Measurements from ENCODE around the gene PDE4D. TPM values are rescaled to one million over a fixed set of nuclear protein-coding genes. Genes with fewer than 3 reads are reported as not detected.

PDE4D gene
- total and polyA plus RNA-seq, 2 of the 4 experiments (the other 2 are of a cell fraction) = 1.4 to 7.9 TPM

GRCh38 chr5:59755476-59755875 lies 138.1 kb downstream of the PDE4D start:
- H3K56ac ChIP-seq (ENCODE audit: extremely low read depth, insufficient read depth, low read length) = no peak overlapping the region
- no peak overlapping the region for H2AK9ac ChIP-seq (replicated peaks; ENCODE audit: low read depth, low read length, poor library complexity)
- no peak overlapping the region for H4K8ac ChIP-seq (ENCODE audit: low read depth in 2 of 2, low read length in 2 of 2)
- no peak overlapping the region for H3K27ac ChIP-seq (ENCODE audit: insufficient read depth, low read length)
- in situ Hi-C loops (cut with MboI; ENCODE audit: low sequenced_read_pairs) = no loop called here
- ChIA-PET CTCF (no interaction called here), POLR2A (ENCODE audit: unreplicated experiment) (no interaction called here)
- H2AK5ac ChIP-seq (ENCODE audit: low read depth, low read length) = no peak overlapping the region
- H2BK15ac ChIP-seq (ENCODE audit: low read depth, low read length) = no peak overlapping the region
- no peaks in the 10 kb centered on the region for H3K27me3 ChIP-seq (ENCODE audit: control insufficient read depth, insufficient read depth, low read length)
- H2BK5ac ChIP-seq (ENCODE audit: low read depth, low read length, poor library complexity, severe bottlenecking) = no peak overlapping the region
- no peak overlapping the region for H3K4me3 ChIP-seq (ENCODE audit: insufficient read depth, low read depth, low read length)
- no peak overlapping the region for H3K9ac ChIP-seq (ENCODE audit: low read depth, low read length)
- no peaks in the 10 kb centered on the region for H3K79me1 ChIP-seq (ENCODE audit: low read depth in 1 of 2, low read length in 2 of 2)
- H3K18ac ChIP-seq (ENCODE audit: low read depth, low read length) = no peak overlapping the region
- H3K36me3 ChIP-seq (ENCODE audit: control insufficient read depth, insufficient read depth, low read length) = no peaks in the 10 kb centered on the region
- H3K9me1 ChIP-seq (ENCODE audit: insufficient read depth, low read length) = no peaks in the 10 kb centered on the region
- H4K20me1 ChIP-seq (ENCODE audit: insufficient read depth, low read length) = no peaks in the 10 kb centered on the region
- no peak overlapping the region for H2AFZ ChIP-seq (replicated peaks; ENCODE audit: low read length, poor library complexity)
- no peaks in the 10 kb centered on the region for H3K9me3 ChIP-seq (ENCODE audit: control insufficient read depth, insufficient read depth, low read length)
- H3K4ac ChIP-seq (ENCODE audit: low read depth, low read length) = no peak overlapping the region
- H3K4me2 ChIP-seq (ENCODE audit: low read depth, low read length) = no peak overlapping the region
- H4K5ac ChIP-seq (ENCODE audit: low read depth, low read length) = no peak overlapping the region
- DNase-seq (no peak), ATAC-seq (ENCODE audit: low read depth) (no peak)
- H2BK20ac ChIP-seq (ENCODE audit: low read depth, low read length) = no peak overlapping the region
- intact Hi-C loops (cut with micrococcal nuclease) = no loop called here
- H4K91ac ChIP-seq (ENCODE audit: insufficient read depth, low read depth, low read length) = no peak overlapping the region
- dilution Hi-C loops (cut with HindIII; ENCODE audit: low sequenced_read_pairs, unreplicated experiment) = no loop called here
- H3K4me1 ChIP-seq (ENCODE audit: control insufficient read depth, insufficient read depth, low read length) = no peaks in the 10 kb centered on the region
- H3K14ac ChIP-seq (replicated peaks; ENCODE audit: low read depth, low read length) = no peak overlapping the region
- no peak overlapping the region for H3K23ac ChIP-seq (ENCODE audit: low read depth, low read length)
- TF ChIP-seq, protein P1, sequence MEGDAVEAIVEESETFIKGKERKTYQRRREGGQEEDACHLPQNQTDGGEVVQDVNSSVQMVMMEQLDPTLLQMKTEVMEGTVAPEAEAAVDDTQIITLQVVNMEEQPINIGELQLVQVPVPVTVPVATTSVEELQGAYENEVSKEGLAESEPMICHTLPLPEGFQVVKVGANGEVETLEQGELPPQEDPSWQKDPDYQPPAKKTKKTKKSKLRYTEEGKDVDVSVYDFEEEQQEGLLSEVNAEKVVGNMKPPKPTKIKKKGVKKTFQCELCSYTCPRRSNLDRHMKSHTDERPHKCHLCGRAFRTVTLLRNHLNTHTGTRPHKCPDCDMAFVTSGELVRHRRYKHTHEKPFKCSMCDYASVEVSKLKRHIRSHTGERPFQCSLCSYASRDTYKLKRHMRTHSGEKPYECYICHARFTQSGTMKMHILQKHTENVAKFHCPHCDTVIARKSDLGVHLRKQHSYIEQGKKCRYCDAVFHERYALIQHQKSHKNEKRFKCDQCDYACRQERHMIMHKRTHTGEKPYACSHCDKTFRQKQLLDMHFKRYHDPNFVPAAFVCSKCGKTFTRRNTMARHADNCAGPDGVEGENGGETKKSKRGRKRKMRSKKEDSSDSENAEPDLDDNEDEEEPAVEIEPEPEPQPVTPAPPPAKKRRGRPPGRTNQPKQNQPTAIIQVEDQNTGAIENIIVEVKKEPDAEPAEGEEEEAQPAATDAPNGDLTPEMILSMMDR (conservative IDR thresholded peaks at IDR 0.05; ENCODE audit: low read depth, low read length) = no peak
- TF ChIP-seq RAD21 (IDR thresholded peaks at IDR 0.05; ENCODE audit: low read length) (no peak), MAFK (IDR thresholded peaks at IDR 0.05; ENCODE audit: low read depth, low read length) (no peak), NFE2L2 (IDR thresholded peaks at IDR 0.05; ENCODE audit: low read depth, low read length) (no peak), SMC3 (IDR thresholded peaks at IDR 0.05; ENCODE audit: low read depth, low read length) (no peak), RFX5 (IDR thresholded peaks at IDR 0.05; ENCODE audit: low read depth, low read length) (no peak), POLR2A (IDR thresholded peaks at IDR 0.05; ENCODE audit: low read depth, low read length) (no peak), BHLHE40 (IDR thresholded peaks at IDR 0.05; ENCODE audit: low read depth, low read length) (no peak), RCOR1 (IDR thresholded peaks at IDR 0.05; ENCODE audit: insufficient replicate concordance, low read length) (no peak), MXI1 (IDR thresholded peaks at IDR 0.05; ENCODE audit: borderline replicate concordance, low read depth, low read length) (no peak), FOS (IDR thresholded peaks at IDR 0.05; ENCODE audit: low read depth, low read length) (no peak), CEBPB (IDR thresholded peaks at IDR 0.05; ENCODE audit: low read depth, low read length) (no peak), MAZ (IDR thresholded peaks at IDR 0.05; ENCODE audit: borderline replicate concordance, low read depth, low read length) (no peak), CHD1 (IDR thresholded peaks at IDR 0.05; ENCODE audit: low read depth, low read length) (no peak)
- TF ChIP-seq, protein P2, sequence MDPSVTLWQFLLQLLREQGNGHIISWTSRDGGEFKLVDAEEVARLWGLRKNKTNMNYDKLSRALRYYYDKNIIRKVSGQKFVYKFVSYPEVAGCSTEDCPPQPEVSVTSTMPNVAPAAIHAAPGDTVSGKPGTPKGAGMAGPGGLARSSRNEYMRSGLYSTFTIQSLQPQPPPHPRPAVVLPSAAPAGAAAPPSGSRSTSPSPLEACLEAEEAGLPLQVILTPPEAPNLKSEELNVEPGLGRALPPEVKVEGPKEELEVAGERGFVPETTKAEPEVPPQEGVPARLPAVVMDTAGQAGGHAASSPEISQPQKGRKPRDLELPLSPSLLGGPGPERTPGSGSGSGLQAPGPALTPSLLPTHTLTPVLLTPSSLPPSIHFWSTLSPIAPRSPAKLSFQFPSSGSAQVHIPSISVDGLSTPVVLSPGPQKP (IDR thresholded peaks at IDR 0.05; ENCODE audit: borderline replicate concordance, low read depth, low read length) = no peak
- TF ChIP-seq, protein P3, sequence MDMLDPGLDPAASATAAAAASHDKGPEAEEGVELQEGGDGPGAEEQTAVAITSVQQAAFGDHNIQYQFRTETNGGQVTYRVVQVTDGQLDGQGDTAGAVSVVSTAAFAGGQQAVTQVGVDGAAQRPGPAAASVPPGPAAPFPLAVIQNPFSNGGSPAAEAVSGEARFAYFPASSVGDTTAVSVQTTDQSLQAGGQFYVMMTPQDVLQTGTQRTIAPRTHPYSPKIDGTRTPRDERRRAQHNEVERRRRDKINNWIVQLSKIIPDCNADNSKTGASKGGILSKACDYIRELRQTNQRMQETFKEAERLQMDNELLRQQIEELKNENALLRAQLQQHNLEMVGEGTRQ (IDR thresholded peaks at IDR 0.05; ENCODE audit: low read depth, low read length) = no peak
- H2BK120ac ChIP-seq (ENCODE audit: low read depth, low read length) = no peak overlapping the region
- no TSS peak for BruUV-seq (replicated peaks)
- no CpG with 5 or more reads among the region's 1 CpG for WGBS, 2 experiments (ENCODE audit: extremely low coverage in 2 of 2, insufficient read length in 1 of 2)

Data from IMR-90 (cell line).